CD4-positive, alpha-beta T cell (primary cell): Measurements from ENCODE around the gene TECPR2. TPM values are rescaled to one million over a fixed set of nuclear protein-coding genes. Genes with fewer than 3 reads are reported as not detected.

Source experiments
- ATAC-seq: fragments of 200-7000 bp; cut with Tn5 transposase; one replicate; pipeline ENCODE4 v1.10.0; 2022; ENCODE audit warnings: mild to moderate bottlenecking; ENCODE audit not compliant: poor library complexity
- CTCF ChIA-PET: fragments of 350-600 bp; sonication (Branson Sonifier 250); formaldehyde crosslinking; loops from one replicate; lab custom pipeline; 2021; ENCODE audit warnings: antibody characterized with exemption, inconsistent platforms; lab: Charles Lee
- POLR2A ChIA-PET: fragments of 350-600 bp; sonication (Branson Sonifier 250); formaldehyde crosslinking; loops from one replicate; lab custom pipeline; 2021; ENCODE audit warnings: antibody characterized with exemption, inconsistent platforms; lab: Charles Lee
- DNase-seq, 14 experiments: peaks; one replicate each; pipeline ENCODE4 v3.0.0-alpha.2; 2013 to 2020; ENCODE audit warnings: mixed read lengths in 2 of 14
- H3K27ac ChIP-seq, 2 donors: one replicate each; pipeline versions ENCODE4 v1.5.1 to v1.7.0; 2013; ENCODE audit warnings: low read length in 2 of 2, low read depth in 1 of 2, mild to moderate bottlenecking in 1 of 2
- H3K27me3 ChIP-seq, 2 experiments: 1 replicate in 1 of 2; 2 replicates in 1 of 2; pipeline versions ENCODE4 v1.6.1 to v1.7.0; 2013; ENCODE audit warnings: low read length in 2 of 2, control low read depth in 1 of 2, mild to moderate bottlenecking in 1 of 2, moderate library complexity in 1 of 2; ENCODE audit not compliant: insufficient read depth in 2 of 2, control insufficient read depth in 1 of 2
- H3K36me3 ChIP-seq: one replicate; pipeline ENCODE4 v1.6.1; 2013; ENCODE audit warnings: low read length, control low read depth; ENCODE audit not compliant: insufficient read depth
- H3K4me1 ChIP-seq: one replicate; pipeline ENCODE4 v1.6.1; 2013; ENCODE audit warnings: low read length, control low read depth; ENCODE audit not compliant: insufficient read depth
- H3K4me3 ChIP-seq: one replicate; pipeline ENCODE4 v1.5.1; 2013; ENCODE audit warnings: mild to moderate bottlenecking, low read length, moderate library complexity
- H3K9me3 ChIP-seq, 2 experiments: 1 replicate in 1 of 2; 2 replicates in 1 of 2; pipeline versions ENCODE4 v1.6.1 to v1.7.0; 2013; ENCODE audit warnings: low read length in 2 of 2, mild to moderate bottlenecking in 2 of 2, control low read depth in 1 of 2, moderate library complexity in 1 of 2; ENCODE audit not compliant: control insufficient read depth in 1 of 2, insufficient read depth in 1 of 2
- H3K27ac Mint-ChIP-seq: one replicate; pipeline ENCODE4 v1.8.0; 2020; ENCODE audit warnings: mixed read lengths
- H3K27me3 Mint-ChIP-seq: one replicate; pipeline ENCODE4 v1.8.0; 2021; ENCODE audit warnings: mixed read lengths
- H3K36me3 Mint-ChIP-seq: one replicate; pipeline ENCODE4 v1.8.0; 2021; ENCODE audit warnings: low read depth, mixed read lengths
- H3K4me1 Mint-ChIP-seq: one replicate; pipeline ENCODE4 v1.8.0; 2021; ENCODE audit warnings: low read depth, mixed read lengths
- H3K4me3 Mint-ChIP-seq: one replicate; pipeline ENCODE4 v1.8.0; 2020; ENCODE audit warnings: mild to moderate bottlenecking, mixed read lengths
- H3K9me3 Mint-ChIP-seq: one replicate; pipeline ENCODE4 v1.8.0; 2020; ENCODE audit warnings: mixed read lengths
- intact Hi-C, 2 experiments: fragments of 100-400 bp; cut with DNase I in 1 of 2; cut with micrococcal nuclease in 1 of 2; formaldehyde crosslinking; loops; one replicate each; pipeline versions ENCODE4 v1.15.1 to v1.9.0; 2023 to 2025; cut with DNase I, micrococcal nuclease
- total RNA-seq, 174 experiments: library from RNA in 2 of 174; stranded (reverse) in 2 of 174; gene quantifications; one replicate each; pipeline ENCODE4 v1.2.3 and lab custom pipeline; 2021 to 2026
- TF ChIP-seq, protein P1 (sequence below): fragments of 200-600 bp; IDR thresholded peaks from one replicate; pipeline ENCODE4 v1.8.0; 2022; ENCODE audit warnings: antibody characterized with exemption, mild to moderate bottlenecking

Gene TECPR2
- total RNA-seq, 2 experiments from 2014 or later = 5.0 to 5.4 TPM

DNA sequence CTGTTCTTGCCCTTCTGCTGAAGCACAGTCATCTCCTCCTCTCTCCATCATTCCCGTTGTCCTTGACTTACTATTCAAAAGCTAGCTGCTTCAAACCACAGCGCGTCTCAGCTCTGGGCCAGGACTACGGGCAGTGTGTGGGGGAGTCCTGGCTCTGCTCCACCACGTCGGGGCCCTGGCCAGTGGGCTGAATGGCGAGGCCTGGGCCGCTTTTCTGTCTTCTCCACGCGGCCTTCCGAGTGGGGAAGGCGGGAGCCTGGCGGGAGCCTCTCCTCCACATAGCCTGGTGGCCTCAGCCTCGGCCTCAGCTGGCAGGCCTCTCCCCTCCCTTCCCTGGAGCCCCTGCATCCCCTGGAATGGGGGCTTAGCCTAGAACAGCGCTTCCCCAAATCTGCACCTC lies 130.4 kb downstream of the TECPR2 start:
- CTCF ChIA-PET = interaction anchor here (0.6 kb wide), 1 partner anchor 1294 kb away, joined by 3 read pairs; no protein-coding TSS in a partner anchor
- DNase-seq (no peak), ATAC-seq (no peak)
- TF ChIP-seq, protein P1, sequence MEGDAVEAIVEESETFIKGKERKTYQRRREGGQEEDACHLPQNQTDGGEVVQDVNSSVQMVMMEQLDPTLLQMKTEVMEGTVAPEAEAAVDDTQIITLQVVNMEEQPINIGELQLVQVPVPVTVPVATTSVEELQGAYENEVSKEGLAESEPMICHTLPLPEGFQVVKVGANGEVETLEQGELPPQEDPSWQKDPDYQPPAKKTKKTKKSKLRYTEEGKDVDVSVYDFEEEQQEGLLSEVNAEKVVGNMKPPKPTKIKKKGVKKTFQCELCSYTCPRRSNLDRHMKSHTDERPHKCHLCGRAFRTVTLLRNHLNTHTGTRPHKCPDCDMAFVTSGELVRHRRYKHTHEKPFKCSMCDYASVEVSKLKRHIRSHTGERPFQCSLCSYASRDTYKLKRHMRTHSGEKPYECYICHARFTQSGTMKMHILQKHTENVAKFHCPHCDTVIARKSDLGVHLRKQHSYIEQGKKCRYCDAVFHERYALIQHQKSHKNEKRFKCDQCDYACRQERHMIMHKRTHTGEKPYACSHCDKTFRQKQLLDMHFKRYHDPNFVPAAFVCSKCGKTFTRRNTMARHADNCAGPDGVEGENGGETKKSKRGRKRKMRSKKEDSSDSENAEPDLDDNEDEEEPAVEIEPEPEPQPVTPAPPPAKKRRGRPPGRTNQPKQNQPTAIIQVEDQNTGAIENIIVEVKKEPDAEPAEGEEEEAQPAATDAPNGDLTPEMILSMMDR = no peak
- intact Hi-C loops = no loop called here
- Mint-ChIP-seq H3K27ac (no peak overlapping the region), H3K27me3 (no peaks in the 10 kb centered on the region), H3K4me1 (no peaks in the 10 kb centered on the region), H3K4me3 (no peak overlapping the region), H3K36me3 (no peaks in the 10 kb centered on the region), H3K9me3 (no peaks in the 10 kb centered on the region)
- Histone ChIP-seq H3K4me1 (no peaks in the 10 kb centered on the region), H3K27me3 (no peaks in the 10 kb centered on the region), H3K4me3 (no peak overlapping the region), H3K9me3 (no peaks in the 10 kb centered on the region), H3K27ac (no peak overlapping the region), H3K36me3 (peaks cover 3% of the 10 kb centered on the region)
- POLR2A ChIA-PET = no interaction called here

DNA sequence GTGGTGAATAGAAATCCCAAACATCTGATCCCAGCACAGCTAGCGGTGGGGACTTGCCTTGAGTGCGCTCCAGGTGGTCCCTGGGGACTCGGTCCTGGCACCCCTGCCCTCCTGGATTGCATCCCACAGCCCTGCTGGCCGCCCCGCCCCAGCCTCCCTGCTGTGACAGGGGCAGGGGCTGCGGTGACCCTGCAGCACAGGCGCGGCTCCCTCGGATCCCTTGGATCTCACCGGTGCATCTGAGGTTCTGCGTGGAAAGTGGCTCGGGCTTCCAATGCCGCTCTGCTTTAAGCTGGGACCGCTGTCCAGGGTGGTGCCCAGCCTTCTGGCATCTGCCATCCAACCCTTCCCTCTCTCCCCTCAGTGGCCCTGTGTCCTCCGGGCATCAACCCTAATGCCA lies 130.8 kb downstream of the TECPR2 start:
- Histone ChIP-seq H3K4me3 (no peak overlapping the region), H3K27me3 (no peaks in the 10 kb centered on the region), H3K36me3 (peaks cover 8% of the 10 kb centered on the region), H3K4me1 (no peaks in the 10 kb centered on the region), H3K27ac (no peak overlapping the region), H3K9me3 (no peaks in the 10 kb centered on the region)
- TF ChIP-seq, protein P1 = no peak
- H3K27me3 Mint-ChIP-seq = no peaks in the 10 kb centered on the region
- H3K4me3 Mint-ChIP-seq = no peak overlapping the region
- POLR2A ChIA-PET = no interaction called here
- no peaks in the 10 kb centered on the region for H3K9me3 Mint-ChIP-seq
- ATAC-seq (no peak), DNase-seq (no peak)
- H3K4me1 Mint-ChIP-seq = no peaks in the 10 kb centered on the region
- no peaks in the 10 kb centered on the region for H3K36me3 Mint-ChIP-seq
- H3K27ac Mint-ChIP-seq = no peak overlapping the region
- intact Hi-C loops = no loop called here
- CTCF ChIA-PET = no interaction called here

DNA sequence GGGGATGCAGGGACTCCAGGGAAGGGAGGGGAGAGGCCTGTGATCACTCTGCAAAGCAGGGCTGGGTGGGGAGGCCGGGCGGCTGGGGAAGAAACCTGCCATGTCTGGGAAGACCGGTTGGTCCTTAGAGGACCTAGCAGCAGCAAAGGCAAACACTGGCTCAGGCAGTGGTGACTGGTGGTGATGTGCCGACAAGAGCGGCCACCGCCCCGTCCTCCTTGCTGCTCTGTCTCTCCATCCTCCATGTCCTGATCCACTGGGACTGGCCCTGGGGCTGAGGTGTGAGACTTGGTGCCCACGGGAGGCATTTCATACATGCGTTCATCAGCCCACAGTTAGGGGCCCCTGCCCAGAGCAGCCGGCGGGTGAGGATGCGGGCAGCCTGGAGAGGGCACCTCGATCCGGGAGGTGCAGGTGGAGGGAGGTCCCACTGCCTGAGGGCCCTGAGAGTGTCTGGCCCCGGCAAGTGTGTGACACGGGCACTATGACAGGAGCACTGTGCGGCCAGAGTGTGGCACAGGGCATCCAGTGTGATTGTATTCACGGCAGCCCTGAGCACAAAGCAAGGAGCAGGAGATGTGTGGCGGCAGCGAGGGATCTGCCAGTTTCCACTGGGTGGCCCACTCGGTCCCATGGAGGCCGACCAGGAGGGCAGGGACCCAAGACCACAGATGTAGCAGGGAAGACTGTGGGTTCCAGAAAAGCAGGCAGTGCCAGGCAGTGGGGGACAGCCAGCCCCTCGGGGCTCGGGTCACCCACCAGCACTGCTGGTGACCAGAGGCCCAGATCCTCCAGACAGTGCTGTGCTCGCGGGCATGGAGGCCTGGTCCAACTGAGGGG lies 133.0 kb downstream of the TECPR2 start:
- Histone ChIP-seq H3K27me3 (no peaks in the 10 kb centered on the region), H3K36me3 (peaks cover 13% of the 10 kb centered on the region), H3K4me1 (peaks cover 10% of the 10 kb centered on the region), H3K4me3 (no peak overlapping the region), H3K27ac (no peak overlapping the region), H3K9me3 (no peaks in the 10 kb centered on the region)
- Mint-ChIP-seq H3K36me3 (peaks cover 10% of the 10 kb centered on the region), H3K27me3 (no peaks in the 10 kb centered on the region), H3K4me1 (no peaks in the 10 kb centered on the region), H3K4me3 (no peak overlapping the region), H3K9me3 (no peaks in the 10 kb centered on the region), H3K27ac (no peak overlapping the region)
- POLR2A ChIA-PET = no interaction called here
- ATAC-seq (no peak), DNase-seq (no peak)
- TF ChIP-seq, protein P1 = no peak
- CTCF ChIA-PET = no interaction called here
- intact Hi-C loops = no loop called here
